Choroid plexus epithelial cell (primary cell): ENCODE results near the gene PLSCR5.

Experiments used
- DNase-seq: peaks from one replicate; pipeline ENCODE4 v3.0.0-alpha.2; 2010; ENCODE audit warnings: low read depth
- H3K4me3 ChIP-seq: 2 replicates; pipeline ENCODE4 v1.5.1; 2011; ENCODE audit warnings: low read depth, mild to moderate bottlenecking, control low read depth, low read length, moderate library complexity
- CTCF ChIP-seq: conservative IDR thresholded peaks from 2 replicates; pipeline ENCODE4 v1.5.1; 2011; ENCODE audit warnings: low read depth, mild to moderate bottlenecking, control low read depth, inconsistent platforms, low read length, moderate library complexity

PLSCR5 gene

GRCh38 chr3:146638718-146639117 lies 33.6 kb upstream of the PLSCR5 start:
- H3K4me3 ChIP-seq = no peak overlapping the region
- TF ChIP-seq CTCF = no peak
- peak; percentile 23 for DNase-seq

GRCh38 chr3:146637871-146638270 lies 32.7 kb upstream of the PLSCR5 start:
- TF ChIP-seq CTCF = no peak
- DNase-seq = no peak
- H3K4me3 ChIP-seq = no peak overlapping the region

- no peak for DNase-seq
- no peak overlapping the region for H3K4me3 ChIP-seq
- no peak for TF ChIP-seq CTCF
These were observed 31.7 kb upstream of the PLSCR5 start for GRCh38 chr3:146636881-146637280.

GRCh38 chr3:146634346-146634745 lies 29.2 kb upstream of the PLSCR5 start:
- H3K4me3 ChIP-seq = no peak overlapping the region
- no peak for DNase-seq
- no peak for TF ChIP-seq CTCF

- no peak for DNase-seq
- no peak overlapping the region for H3K4me3 ChIP-seq
- no peak for TF ChIP-seq CTCF
These were observed 23.5 kb upstream of the PLSCR5 start for GRCh38 chr3:146628671-146629070.

GRCh38 chr3:146626403-146627122 lies 21.4 kb upstream of the PLSCR5 start:
- no peak for TF ChIP-seq CTCF
- DNase-seq = no peak
- H3K4me3 ChIP-seq = no peak overlapping the region

GRCh38 chr3:146625186-146625775 lies 20.1 kb upstream of the PLSCR5 start:
- no peak for TF ChIP-seq CTCF
- no peak overlapping the region for H3K4me3 ChIP-seq
- peak; percentile 62 for DNase-seq
